ENCODE data around the gene CDKN2AIPNL.

Gene CDKN2AIPNL

DNA sequence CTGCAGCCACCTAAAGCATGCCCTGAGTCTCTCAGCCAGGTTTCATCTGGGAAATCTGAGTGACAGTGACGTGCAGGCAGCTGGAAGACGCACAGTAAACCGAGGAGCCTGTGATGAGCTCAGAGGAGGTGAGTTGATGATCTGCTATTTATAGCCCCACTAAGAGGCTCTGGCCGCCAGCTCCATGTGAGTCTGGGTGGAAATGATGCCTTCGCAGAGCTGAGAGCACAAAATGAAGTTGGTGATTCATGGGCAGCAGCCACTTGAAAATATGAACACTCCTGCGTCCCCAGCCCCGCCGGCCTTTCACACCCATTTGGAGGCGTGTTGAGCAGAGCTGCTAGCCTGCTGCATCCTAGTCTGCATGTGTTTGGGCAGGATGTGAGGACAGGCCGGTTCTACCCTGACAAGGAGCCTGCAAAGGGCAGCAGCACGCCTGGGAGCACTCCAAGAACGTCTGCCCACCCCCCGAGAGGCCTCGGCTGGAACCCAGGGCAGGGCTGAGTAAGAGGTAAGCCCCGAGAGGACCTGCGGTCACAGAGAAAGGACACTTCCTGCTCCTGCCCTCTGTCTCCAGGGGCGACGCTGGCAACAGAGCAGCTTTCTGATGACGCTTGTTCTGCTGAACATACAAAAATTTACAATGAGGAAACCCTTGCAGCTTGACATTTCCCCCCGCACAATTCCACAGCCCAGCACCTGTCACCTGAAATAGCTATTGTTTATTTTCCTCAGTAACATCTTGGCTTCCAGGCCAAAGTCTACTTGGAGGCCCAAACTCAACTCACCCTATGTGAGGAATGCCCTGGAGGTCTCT, 25.1 kb upstream of the CDKN2AIPNL start (continued):
- TF ChIP-seq, protein P1, sequence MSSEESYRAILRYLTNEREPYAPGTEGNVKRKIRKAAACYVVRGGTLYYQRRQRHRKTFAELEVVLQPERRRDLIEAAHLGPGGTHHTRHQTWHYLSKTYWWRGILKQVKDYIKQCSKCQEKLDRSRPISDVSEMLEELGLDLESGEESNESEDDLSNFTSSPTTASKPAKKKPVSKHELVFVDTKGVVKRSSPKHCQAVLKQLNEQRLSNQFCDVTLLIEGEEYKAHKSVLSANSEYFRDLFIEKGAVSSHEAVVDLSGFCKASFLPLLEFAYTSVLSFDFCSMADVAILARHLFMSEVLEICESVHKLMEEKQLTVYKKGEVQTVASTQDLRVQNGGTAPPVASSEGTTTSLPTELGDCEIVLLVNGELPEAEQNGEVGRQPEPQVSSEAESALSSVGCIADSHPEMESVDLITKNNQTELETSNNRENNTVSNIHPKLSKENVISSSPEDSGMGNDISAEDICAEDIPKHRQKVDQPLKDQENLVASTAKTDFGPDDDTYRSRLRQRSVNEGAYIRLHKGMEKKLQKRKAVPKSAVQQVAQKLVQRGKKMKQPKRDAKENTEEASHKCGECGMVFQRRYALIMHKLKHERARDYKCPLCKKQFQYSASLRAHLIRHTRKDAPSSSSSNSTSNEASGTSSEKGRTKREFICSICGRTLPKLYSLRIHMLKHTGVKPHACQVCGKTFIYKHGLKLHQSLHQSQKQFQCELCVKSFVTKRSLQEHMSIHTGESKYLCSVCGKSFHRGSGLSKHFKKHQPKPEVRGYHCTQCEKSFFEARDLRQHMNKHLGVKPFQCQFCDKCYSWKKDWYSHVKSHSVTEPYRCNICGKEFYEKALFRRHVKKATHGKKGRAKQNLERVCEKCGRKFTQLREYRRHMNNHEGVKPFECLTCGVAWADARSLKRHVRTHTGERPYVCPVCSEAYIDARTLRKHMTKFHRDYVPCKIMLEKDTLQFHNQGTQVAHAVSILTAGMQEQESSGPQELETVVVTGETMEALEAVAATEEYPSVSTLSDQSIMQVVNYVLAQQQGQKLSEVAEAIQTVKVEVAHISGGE (tag by site-specific recombination; conservative IDR thresholded peaks at IDR 0.05; ENCODE audit: low read depth) = no peak
- TF ChIP-seq ZNF114 (tag by site-specific recombination; IDR thresholded peaks at IDR 0.05) (no peak), PRDM6 (tag by site-specific recombination; IDR thresholded peaks at IDR 0.05) (no peak), ZNF335 (tag by site-specific recombination; conservative IDR thresholded peaks at IDR 0.05) (0 out of 2 replicates have a peak, but pooled peaks have one; percentile 9), ZNF2 (tag by site-specific recombination; IDR thresholded peaks at IDR 0.05) (no peak), ZNF350 (tag by site-specific recombination; IDR thresholded peaks at IDR 0.05) (no peak), ZNF776 (tag by site-specific recombination; IDR thresholded peaks at IDR 0.05; ENCODE audit: borderline replicate concordance) (no peak), ZNF529 (tag by site-specific recombination; IDR thresholded peaks at IDR 0.05; ENCODE audit: insufficient replicate concordance) (no peak), ZNF677 (tag by site-specific recombination; IDR thresholded peaks at IDR 0.05) (no peak), PATZ1 (tag by site-specific recombination; IDR thresholded peaks at IDR 0.05) (no peak), ZNF544 (tag by site-specific recombination; IDR thresholded peaks at IDR 0.05) (no peak), ZNF596 (tag by site-specific recombination; IDR thresholded peaks at IDR 0.05) (no peak), ZNF214 (tag by site-specific recombination; IDR thresholded peaks at IDR 0.05; ENCODE audit: borderline replicate concordance) (no peak), ZEB2 (tag by site-specific recombination; IDR thresholded peaks at IDR 0.05) (no peak)
- TF ChIP-seq, protein P2, sequence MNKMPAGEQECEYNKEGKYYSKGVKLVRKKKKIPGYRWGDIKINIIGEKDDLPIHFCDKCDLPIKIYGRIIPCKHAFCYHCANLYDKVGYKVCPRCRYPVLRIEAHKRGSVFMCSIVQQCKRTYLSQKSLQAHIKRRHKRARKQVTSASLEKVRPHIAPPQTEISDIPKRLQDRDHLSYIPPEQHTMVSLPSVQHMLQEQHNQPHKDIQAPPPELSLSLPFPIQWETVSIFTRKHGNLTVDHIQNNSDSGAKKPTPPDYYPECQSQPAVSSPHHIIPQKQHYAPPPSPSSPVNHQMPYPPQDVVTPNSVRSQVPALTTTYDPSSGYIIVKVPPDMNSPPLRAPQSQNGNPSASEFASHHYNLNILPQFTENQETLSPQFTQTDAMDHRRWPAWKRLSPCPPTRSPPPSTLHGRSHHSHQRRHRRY (tag by site-specific recombination; IDR thresholded peaks at IDR 0.05) = no peak

GRCh38 chr5:134435560-134435959, 23.9 kb upstream of the CDKN2AIPNL start:
- TF ChIP-seq ZSCAN16 (tag by site-specific recombination; IDR thresholded peaks at IDR 0.05) (no peak), HOXD13 (CRISPR knock-in tag; IDR thresholded peaks at IDR 0.05; ENCODE audit: borderline replicate concordance) (no peak), ZNF223 (tag by site-specific recombination; IDR thresholded peaks at IDR 0.05) (no peak), ZBTB20 (tag by site-specific recombination; IDR thresholded peaks at IDR 0.05) (no peak), ZNF394 (tag by site-specific recombination; IDR thresholded peaks at IDR 0.05; ENCODE audit: borderline replicate concordance) (no peak)
- ChIA-PET POLR2A (interaction anchor here (0.7 kb wide), 1 partner anchor 26 kb away, joined by 3 read pairs; no protein-coding TSS in a partner anchor), CTCF (interaction anchor here (0.6 to 0.7 kb wide), 2 partner anchors 106 to 1844 kb away, joined by 4 to 7 read pairs; no protein-coding TSS in a partner anchor)
- Histone ChIP-seq H3K36me3 (ENCODE audit: control insufficient read depth in 2 of 2, insufficient read depth in 1 of 2, low read length in 2 of 2) (no peaks in the 10 kb centered on the region), H3K4me1 (ENCODE audit: control insufficient read depth, insufficient read depth, low read length) (no peaks in the 10 kb centered on the region), H3K4me3 (ENCODE audit: low read depth, low read length) (no peak overlapping the region), H3K27ac (ENCODE audit: extremely low read depth, low read depth, low read length) (no peak overlapping the region), H3K9me3 (ENCODE audit: control insufficient read depth, insufficient read depth, low read depth, low read length) (no peaks in the 10 kb centered on the region)

All from HEK293 (cell line).